GM18526 (cell line): ENCODE measurements around the gene LRRC71.

Source experiments
- POLR2A ChIP-seq: IDR thresholded peaks from 3 replicates; pipeline ENCODE4 v1.6.1; 2011; ENCODE audit not compliant: insufficient read length; ENCODE audit errors: extremely low read depth

The LRRC71 gene

GRCh38 chr1:156920233-156921052 is at the start of gene LRRC71:
Gene LRRC71, plus strand, starts transcription at chr1:156920632. Its CDS starts 172 bp downstream, at chr1:156920804.
- no peak for TF ChIP-seq POLR2A

DNA sequence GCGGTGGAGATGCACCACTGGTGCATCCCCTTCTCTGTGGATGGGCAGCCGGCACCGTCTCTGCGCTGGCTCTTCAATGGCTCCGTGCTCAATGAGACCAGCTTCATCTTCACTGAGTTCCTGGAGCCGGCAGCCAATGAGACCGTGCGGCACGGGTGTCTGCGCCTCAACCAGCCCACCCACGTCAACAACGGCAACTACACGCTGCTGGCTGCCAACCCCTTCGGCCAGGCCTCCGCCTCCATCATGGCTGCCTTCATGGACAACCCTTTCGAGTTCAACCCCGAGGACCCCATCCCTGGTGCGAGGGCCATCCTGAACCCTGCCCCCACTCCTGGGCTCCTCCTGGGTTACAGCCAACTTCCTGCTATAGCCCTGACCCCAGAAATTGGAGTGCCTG is 46.8 kb upstream of the LRRC71 start:
- TF ChIP-seq POLR2A = no peak

GRCh38 chr1:156874142-156874541 is 46.3 kb upstream of the LRRC71 start:
- TF ChIP-seq POLR2A = no peak

GRCh38 chr1:156874572-156875340 is 45.7 kb upstream of the LRRC71 start:
- TF ChIP-seq POLR2A = no peak

DNA sequence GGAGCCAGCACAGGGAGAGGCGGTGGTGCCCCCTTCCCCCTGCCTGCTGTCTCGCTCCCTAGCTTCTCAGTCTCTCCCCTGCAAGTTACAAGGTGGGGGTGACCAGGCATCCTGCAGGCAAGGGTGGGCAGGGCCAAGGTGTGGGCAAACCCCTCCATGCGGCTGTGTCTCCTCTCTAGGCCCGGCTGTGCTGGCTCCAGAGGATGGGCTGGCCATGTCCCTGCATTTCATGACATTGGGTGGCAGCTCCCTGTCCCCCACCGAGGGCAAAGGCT is 45.2 kb upstream of the LRRC71 start:
- TF ChIP-seq POLR2A = no peak

DNA sequence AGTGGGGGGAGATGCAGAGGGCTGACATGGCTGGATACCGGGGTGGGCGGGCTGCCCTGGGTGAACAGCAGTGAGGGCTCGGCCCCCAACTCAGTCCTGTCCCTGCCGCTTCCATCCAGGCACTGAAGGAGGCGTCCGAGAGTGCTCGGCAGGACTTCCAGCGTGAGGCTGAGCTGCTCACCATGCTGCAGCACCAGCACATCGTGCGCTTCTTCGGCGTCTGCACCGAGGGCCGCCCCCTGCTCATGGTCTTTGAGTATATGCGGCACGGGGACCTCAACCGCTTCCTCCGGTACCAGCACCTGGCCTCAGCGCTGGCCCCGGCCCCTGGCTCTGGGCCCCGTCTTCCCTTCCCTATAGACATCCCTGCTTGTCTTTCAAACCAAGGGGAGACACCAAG is 44.2 kb upstream of the LRRC71 start:
- TF ChIP-seq POLR2A = no peak

GRCh38 chr1:156877433-156878170 is 42.8 kb upstream of the LRRC71 start:
- no peak for TF ChIP-seq POLR2A

DNA sequence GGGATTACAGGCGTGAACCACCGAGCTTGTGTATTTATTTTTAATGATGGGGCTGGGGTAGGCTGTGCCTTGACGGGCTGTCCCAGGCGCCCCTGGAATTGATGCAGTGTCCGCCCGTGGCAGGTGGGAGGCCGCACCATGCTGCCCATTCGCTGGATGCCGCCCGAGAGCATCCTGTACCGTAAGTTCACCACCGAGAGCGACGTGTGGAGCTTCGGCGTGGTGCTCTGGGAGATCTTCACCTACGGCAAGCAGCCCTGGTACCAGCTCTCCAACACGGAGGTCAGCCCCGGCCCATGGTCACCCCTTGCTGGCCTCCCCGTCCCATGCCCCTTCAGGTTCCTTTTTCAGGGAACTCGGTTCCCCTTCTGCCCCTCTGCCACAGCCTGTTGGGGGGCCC is 40.6 kb upstream of the LRRC71 start:
- TF ChIP-seq POLR2A = no peak

DNA sequence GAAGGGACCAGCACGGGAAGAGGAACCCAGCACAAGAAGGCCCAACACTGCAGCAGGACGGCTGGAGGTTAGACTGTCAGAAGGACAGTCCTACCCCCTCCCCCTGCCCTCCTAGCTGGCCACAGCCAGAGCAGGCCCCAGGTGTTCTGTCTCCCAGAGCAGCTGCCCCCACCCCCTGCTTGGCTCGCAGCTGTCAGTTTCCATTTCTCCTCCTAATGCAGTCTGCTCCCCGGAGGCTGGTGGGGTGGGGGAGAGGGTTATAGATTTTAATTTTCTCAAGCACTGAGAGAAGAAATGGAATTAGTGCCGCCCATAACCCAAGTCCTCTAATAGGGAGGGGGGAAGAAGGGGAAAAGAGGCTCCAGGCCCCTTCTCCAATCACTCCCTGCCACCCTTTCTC is 40.0 kb upstream of the LRRC71 start:
- TF ChIP-seq POLR2A = no peak

DNA sequence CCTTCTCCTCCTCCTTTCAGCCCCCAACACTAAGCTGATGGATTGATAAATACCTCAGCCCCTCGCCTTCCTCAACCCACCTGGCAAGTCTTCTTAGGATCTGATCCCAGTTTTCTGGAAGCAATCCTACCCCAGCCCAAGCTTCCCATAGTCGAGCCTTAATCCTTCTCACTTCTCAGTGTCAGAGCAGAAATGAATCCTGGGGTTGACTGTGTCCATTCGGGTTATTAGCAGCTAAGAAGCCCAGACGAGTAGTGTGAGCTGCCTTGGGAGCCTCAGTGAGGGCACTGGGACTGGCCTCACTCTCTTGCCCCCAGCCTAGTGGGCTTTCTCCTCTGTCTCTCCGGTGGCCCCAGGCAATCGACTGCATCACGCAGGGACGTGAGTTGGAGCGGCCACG is 39.3 kb upstream of the LRRC71 start:
- TF ChIP-seq POLR2A = no peak

GRCh38 chr1:156881663-156882062 is 38.8 kb upstream of the LRRC71 start:
- no peak for TF ChIP-seq POLR2A

DNA sequence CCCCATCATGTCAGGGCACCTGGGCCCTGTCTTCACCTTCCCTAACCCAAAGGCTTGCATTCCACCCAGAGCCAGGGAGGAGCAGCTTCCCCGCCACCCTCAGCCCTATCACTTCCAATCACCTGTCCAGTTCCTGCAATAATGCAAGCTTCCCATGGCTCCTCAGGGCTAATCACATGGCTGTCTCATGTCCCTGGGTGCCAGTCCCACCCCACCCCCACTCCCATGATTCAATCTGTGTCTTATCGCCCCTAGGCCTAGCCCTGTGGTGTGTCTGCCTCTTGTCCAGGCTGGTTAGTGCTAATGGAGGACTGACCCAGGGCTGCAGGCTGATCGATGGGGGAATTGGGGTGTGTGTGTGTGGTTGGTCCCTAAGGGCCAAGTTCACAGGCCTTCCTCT is 37.9 kb upstream of the LRRC71 start:
- no peak for TF ChIP-seq POLR2A

- TF ChIP-seq POLR2A = no peak
These were observed 36.5 kb upstream of the LRRC71 start for GRCh38 chr1:156883919-156884318.

- TF ChIP-seq POLR2A = no peak
These were observed 35.8 kb upstream of the LRRC71 start for GRCh38 chr1:156884560-156885184.

DNA sequence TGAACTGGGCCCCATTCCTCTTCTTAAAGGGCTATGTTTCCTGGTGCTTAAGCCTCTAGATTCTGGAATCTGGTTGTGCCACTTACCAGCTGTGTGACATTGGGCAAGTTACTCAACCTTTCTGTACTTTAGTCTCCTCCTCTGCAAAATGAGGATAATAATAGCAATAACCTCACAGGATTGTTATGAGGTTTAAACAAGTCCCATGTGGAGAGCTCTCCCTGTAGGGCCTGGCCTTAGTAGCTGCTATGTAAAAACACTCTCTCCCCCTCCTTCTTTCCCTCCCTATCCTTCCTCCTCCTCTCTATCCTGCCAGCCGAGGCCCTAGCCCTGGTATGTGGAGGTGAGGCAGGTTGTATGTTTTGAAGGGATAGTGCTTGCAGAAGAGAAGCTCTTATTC is 35.1 kb upstream of the LRRC71 start:
- TF ChIP-seq POLR2A = no peak

DNA sequence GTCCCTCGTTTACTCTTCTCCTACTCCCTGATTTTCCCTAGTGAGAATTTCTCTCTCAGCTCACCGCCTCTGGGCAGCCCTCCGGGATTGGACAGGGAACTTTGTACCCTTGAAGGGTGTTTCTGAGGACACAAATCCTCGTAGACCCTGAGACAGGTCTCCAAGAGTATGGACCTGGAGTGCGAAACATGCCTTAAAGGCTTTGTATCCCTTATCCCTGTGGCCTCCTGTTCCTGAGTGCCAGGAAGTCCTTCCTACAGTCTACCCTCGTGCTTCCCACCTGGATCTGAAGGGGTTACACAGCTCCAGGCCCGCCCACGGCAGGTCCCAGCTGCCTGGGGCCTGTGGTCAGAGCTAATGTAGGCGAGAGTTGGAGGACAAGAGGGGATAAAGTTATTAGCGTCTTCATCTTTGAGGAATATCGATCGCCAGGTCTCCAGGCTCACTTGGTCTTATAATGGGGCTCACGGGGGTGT is 34.5 kb upstream of the LRRC71 start:
- no peak for TF ChIP-seq POLR2A
